Measurements from ENCODE around the gene GPR42. TPM values are rescaled to one million over a fixed set of nuclear protein-coding genes. Genes with fewer than 3 reads are reported as not detected.

The GPR42 gene
- total RNA-seq, 1 experiment from 2014 or later, result not detected

DNA sequence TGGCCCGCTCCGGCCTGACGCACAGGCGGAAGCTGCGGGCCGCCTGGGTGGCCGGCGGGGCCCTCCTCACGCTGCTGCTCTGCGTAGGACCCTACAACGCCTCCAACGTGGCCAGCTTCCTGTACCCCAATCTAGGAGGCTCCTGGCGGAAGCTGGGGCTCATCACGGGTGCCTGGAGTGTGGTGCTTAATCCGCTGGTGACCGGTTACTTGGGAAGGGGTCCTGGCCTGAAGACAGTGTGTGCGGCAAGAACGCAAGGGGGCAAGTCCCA, 18.8 kb upstream of the GPR42 start:
- DNase-seq (ENCODE audit: low spot score), result no peak

DNA sequence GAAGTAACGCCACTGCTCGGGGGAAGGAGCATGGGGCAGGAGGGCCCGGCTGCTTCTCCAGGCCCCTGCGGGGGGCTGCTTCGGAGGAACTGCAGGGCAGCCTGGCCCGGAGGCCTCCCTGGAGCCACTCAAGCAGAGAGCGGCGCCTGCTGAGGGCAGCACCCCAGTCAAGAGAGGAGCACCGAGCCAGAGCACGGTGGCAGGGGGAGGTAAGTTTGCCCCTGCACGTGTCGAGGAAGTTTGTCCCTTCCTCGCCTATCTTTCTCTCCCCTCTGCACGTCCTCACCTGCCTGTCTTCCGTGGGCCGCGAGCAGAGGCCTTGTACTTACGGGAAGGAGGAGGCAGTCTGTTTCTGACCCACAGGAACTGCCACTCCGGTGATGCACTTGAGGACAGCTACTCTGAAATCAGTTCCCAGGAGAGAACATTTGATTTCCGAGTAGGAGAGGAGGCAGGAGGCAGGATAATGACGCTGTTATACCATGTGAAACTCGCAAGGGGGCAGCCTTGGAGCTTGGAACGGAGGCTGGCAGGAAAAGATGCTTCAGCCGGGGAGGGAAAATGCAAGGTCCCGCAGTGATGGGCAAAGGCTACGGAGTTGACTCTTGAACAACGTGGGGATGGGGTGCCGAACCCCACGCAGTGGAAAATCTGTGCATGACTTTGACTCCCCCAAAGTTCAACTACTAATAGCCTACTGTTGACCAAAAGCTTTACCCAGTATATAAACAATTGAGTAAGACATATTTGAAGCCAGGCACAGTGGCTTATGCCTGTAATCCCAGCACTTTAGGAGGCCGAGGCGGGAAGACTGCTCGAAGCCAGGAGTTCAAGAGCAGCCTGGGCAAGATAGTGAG, 18.2 kb upstream of the GPR42 start:
- H3K9me3 Mint-ChIP-seq, result no peaks in the 10 kb centered on the region
- H3K27me3 Mint-ChIP-seq (ENCODE audit: low read depth), result no peaks in the 10 kb centered on the region
- no peaks in the 10 kb centered on the region for H3K36me3 Mint-ChIP-seq
- CTCF ChIA-PET, result interaction anchor here (0.5 to 2.4 kb wide), 60 partner anchors 8 to 1476 kb away, joined by 3 to 24 read pairs (median 4); partner anchors contain the start of genes CD22, FFAR2, KRTDAP and LGI4
- peak overlapping the region; percentile 95 for H3K27ac Mint-ChIP-seq
- H3K4me1 Mint-ChIP-seq, result peaks cover 5% of the 10 kb centered on the region
- POLR2A ChIA-PET, result interaction anchor here (0.6 kb wide), 1 partner anchor 138 kb away, joined by 3 read pairs; no protein-coding TSS in a partner anchor
- no peak for TF ChIP-seq SOX15 (CRISPR knock-in tag; IDR thresholded peaks at IDR 0.05)
- TF ChIP-seq CTCF (IDR thresholded peaks at IDR 0.05), result peak; percentile 58; the same call in 1 of the 2 replicates
- DNase-seq (ENCODE audit: low spot score) (peak; percentile 76), ATAC-seq (peak; percentile 84)
- no peak overlapping the region for H3K4me3 Mint-ChIP-seq

More for the DNA sequence above, 18.8 kb upstream of the GPR42 start:
- ChIA-PET CTCF (interaction anchor here (0.6 to 2.4 kb wide), 42 partner anchors 10 to 350 kb away, joined by 3 to 24 read pairs (median 5); partner anchors contain the start of genes CD22, FFAR2, KRTDAP and LGI4), POLR2A (interaction anchor here (0.6 kb wide), 1 partner anchor 138 kb away, joined by 3 read pairs; no protein-coding TSS in a partner anchor)
- no peaks in the 10 kb centered on the region for H3K36me3 Mint-ChIP-seq
- H3K4me3 Mint-ChIP-seq, result no peak overlapping the region
- TF ChIP-seq SP1 (CRISPR knock-in tag; conservative IDR thresholded peaks at IDR 0.05) (no peak), EMX1 (CRISPR knock-in tag; IDR thresholded peaks at IDR 0.05) (no peak), FOXJ3 (CRISPR knock-in tag; IDR thresholded peaks at IDR 0.05; ENCODE audit: borderline replicate concordance) (no peak), ZNF121 (CRISPR knock-in tag; IDR thresholded peaks at IDR 0.05) (no peak), MXD4 (CRISPR knock-in tag; IDR thresholded peaks at IDR 0.05; ENCODE audit: borderline replicate concordance) (no peak), ZNF532 (CRISPR knock-in tag; IDR thresholded peaks at IDR 0.05; ENCODE audit: borderline replicate concordance) (no peak), ZNF263 (CRISPR knock-in tag; IDR thresholded peaks at IDR 0.05; ENCODE audit: low read depth) (no peak), ZBTB21 (CRISPR knock-in tag; IDR thresholded peaks at IDR 0.05; ENCODE audit: borderline replicate concordance) (no peak), MLX (CRISPR knock-in tag; IDR thresholded peaks at IDR 0.05) (no peak), ZNF423 (CRISPR knock-in tag; IDR thresholded peaks at IDR 0.05) (no peak), GRHL2 (CRISPR knock-in tag; IDR thresholded peaks at IDR 0.05; ENCODE audit: insufficient replicate concordance, severe bottlenecking) (no peak), NFE2L1 (CRISPR knock-in tag; IDR thresholded peaks at IDR 0.05) (no peak)
- TF ChIP-seq, protein P1, sequence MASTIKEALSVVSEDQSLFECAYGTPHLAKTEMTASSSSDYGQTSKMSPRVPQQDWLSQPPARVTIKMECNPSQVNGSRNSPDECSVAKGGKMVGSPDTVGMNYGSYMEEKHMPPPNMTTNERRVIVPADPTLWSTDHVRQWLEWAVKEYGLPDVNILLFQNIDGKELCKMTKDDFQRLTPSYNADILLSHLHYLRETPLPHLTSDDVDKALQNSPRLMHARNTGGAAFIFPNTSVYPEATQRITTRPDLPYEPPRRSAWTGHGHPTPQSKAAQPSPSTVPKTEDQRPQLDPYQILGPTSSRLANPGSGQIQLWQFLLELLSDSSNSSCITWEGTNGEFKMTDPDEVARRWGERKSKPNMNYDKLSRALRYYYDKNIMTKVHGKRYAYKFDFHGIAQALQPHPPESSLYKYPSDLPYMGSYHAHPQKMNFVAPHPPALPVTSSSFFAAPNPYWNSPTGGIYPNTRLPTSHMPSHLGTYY (CRISPR knock-in tag; IDR thresholded peaks at IDR 0.05), result no peak
- H3K4me1 Mint-ChIP-seq, result peaks cover 5% of the 10 kb centered on the region
- H3K9me3 Mint-ChIP-seq, result no peaks in the 10 kb centered on the region
- ATAC-seq, result no peak
- no peaks in the 10 kb centered on the region for H3K27me3 Mint-ChIP-seq (ENCODE audit: low read depth)
- no peak overlapping the region for H3K27ac Mint-ChIP-seq

All from WTC11 (cell line).